ENCODE measurements around the gene HLCS.

HLCS gene

GRCh38 chr21:36735724-36736320 is 230.6 kb downstream of the HLCS start:
- no peak for DNase-seq

DNA sequence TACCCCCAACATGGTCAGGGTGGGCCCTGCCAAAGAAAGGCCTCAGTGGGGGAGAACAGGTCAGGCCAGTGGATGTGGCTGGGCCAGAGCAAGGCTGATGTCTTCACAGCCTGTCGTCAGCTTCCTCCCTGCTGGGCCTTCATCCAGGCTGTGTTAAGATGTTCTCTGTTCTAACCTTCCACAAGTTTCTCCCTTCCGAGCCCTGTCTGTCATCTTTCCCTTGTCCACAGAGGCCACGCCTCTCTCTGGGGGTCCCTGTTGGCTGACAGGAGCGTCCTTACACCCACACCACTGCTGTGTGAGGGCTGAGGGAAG is 231.3 kb downstream of the HLCS start:
- no peak for DNase-seq

GRCh38 chr21:36734367-36735200 is 231.9 kb downstream of the HLCS start:
- no peak for DNase-seq

DNA sequence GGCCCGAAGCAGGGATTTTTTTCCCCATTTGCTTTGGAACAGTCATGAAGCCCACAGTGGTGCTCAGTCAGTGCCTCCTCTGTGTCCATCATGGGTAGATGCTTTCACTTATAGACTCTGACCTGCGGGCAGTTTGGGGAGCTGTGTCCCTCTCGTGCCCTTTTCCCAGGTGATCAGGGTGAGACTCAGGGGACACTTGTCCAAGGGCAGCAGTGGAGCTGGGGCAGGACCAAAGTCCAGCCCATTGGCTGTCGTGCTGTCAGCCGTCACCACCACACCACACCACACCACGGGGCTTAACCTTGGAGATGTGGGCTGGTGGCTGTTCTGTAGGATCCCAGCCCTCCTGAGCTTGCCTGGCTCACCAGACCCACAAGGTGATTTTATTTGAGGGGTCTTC is 232.6 kb downstream of the HLCS start:
- no peak for DNase-seq

DNA sequence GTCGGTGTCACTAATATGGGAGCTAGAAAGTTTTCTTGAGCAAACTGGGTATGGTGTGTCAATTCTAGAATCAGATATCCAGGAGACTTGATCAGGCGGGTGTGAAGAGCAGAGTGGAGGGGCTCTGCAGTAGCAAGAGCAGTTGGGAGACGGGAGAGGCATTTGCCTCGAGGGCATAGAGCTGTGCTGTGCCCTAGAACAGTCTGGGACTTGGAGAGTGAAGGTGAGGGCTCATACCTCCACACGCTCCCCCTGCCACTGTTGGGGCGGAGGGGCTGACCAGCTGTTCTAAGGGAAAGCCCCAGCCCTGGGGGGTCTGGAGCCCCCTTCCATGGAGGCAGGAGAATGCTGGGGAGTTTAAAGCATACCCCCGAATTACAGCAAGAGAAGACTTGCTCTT is 233.7 kb downstream of the HLCS start:
- no peak for DNase-seq

- DNase-seq, result no peak
Observed at GRCh38 chr21:36732217-36732616, 234.3 kb downstream of the HLCS start.

DNA sequence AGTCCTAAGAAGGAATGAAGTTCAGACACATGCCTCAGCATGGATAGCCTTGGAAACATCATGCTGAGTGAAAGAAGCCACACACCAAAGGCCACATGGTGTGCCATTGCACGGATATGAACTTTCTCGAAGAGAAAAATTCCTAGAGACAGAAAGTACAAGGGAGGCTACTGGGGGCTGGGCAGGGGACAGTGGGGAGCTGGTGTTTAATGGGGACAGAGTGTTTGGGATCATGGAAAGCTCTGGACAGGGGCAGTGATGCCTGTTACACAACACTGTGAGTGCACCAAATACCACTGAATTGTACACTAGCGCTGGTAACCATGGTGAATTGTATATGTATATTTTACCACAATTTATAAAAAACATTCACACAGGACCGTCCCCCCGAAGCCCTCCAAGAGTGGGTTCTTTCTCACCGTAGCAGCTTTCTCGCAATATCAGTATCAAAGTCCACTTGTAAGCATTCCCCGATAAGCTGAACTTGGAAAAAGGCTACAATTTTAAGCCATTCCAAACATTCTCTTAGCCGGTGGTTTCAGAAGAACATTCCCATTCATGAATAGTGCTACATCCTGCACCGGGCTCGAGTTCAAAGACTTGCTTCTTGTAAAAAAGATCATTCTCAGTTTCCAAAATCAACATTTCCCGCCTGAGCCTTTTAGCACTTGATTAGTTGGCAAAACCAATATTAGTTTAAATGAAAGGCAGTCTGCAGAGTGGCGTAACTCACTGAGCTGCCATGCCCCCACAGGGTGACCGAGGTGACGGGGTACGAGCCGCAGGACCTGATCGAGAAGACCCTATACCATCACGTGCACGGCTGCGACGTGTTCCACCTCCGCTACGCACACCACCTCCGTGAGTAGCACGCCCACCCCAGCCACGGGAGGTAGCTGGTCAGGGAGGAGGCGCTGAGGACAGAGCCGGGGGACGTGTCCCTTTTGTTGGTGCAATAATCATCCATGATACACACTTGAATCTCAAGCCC is 235.9 kb downstream of the HLCS start:
- DNase-seq, result no peak

GRCh38 chr21:36729310-36729970 is 237.0 kb downstream of the HLCS start:
- DNase-seq, result no peak

DNA sequence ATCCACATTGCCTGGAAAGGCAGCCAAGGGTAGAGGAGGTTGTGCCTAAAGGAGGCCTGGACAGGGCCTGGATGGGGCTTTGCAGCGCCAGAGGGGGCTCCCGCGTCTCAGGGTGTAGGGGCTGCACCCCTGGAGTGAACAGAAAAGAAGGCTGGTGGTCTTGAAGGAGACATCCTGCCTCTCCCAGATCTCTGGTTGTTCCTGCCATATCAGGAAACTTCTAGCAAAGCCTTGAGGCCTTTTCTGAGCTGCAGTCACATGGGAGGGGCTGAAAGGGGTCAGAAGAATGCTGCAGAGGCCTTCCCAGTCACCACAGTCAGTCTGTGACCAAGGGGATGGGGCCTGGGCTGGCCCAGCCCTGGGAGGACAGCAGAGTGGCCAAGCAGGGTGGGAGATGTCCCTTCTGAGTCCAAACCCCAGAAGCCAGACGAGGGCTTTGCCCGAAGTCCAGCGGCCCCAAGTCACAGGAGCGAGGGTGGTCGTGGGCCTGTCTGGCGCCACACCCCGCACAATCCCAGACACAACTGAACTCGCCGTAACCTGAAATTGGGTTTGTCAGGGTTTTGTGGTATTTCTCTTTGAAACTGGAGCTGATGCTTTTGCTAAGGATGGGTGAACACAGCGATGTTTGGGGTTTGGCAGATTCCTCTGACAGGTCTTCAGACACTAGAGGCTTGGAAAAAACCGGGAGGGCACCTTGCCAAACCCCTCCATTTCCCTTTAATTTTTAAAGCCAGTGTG is 237.9 kb downstream of the HLCS start:
- DNase-seq, result no peak

GRCh38 chr21:36727866-36728265 is 238.6 kb downstream of the HLCS start:
- DNase-seq, result no peak

DNA sequence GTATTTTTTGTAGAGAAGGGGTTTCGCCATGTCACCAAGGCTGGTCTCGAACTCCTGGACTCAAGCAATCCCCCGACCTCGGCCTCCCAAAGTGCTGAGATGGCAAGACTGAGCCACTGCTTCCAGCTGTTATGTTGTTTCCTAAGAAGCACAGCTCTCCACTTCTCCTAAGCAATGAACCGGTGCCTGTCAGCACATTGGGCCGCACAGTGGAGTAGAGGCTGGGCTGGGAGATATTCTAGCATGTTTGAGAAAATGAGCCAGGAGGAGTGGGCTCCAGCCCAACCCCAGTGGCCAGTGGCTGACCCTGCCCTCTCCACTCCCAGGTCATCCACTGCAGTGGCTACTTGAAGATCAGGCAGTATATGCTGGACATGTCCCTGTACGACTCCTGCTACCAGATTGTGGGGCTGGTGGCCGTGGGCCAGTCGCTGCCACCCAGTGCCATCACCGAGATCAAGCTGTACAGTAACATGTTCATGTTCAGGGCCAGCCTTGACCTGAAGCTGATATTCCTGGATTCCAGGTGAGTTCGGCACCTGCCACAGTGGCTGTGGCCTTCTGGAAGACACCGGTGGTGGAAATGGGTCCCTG is 240.6 kb downstream of the HLCS start:
- no peak for DNase-seq

DNA sequence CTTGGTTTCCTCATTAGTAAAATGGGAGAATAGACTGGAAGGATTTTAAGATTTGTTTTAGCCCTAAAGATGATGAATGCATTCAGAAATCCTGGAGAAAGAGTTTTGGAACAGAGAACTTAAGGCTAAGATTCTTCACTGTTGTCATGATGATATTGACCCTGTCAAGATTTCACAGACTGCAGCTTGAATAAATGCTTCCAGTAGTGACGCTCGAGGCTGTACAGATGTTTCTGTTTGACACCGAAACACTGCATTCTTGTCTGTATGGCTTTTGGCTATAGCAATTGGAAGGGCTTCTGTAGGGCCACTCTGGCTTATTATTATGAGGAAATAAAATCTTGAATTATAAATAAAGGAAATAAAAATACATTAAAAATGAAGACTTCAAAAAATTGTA is 241.8 kb downstream of the HLCS start:
- no peak for DNase-seq

DNA sequence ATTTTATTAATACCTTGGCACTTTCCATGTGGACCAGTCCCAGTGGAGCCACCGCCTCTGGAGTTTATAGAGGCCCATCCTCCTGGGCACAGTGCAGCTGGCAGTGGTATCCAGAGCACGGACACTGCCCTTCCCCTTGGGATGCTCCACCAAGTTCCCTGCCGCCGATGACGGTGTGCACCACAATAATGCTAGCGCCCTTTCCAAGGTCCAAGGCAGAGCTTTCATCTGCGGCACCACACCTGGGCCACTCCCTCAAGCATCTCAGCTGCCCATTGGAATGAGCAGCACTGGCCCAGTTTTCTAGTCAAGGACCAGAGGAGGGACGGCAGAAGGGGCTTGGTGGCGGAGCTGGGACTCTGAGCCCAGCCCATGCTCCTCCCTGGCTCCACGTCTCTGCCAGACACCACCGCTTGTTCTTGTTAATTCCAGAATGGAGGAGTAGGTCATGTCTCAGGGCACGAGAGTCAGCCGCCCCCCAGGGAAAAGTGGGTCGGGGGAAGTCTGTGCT is 243.0 kb downstream of the HLCS start:
- no peak for DNase-seq

DNA sequence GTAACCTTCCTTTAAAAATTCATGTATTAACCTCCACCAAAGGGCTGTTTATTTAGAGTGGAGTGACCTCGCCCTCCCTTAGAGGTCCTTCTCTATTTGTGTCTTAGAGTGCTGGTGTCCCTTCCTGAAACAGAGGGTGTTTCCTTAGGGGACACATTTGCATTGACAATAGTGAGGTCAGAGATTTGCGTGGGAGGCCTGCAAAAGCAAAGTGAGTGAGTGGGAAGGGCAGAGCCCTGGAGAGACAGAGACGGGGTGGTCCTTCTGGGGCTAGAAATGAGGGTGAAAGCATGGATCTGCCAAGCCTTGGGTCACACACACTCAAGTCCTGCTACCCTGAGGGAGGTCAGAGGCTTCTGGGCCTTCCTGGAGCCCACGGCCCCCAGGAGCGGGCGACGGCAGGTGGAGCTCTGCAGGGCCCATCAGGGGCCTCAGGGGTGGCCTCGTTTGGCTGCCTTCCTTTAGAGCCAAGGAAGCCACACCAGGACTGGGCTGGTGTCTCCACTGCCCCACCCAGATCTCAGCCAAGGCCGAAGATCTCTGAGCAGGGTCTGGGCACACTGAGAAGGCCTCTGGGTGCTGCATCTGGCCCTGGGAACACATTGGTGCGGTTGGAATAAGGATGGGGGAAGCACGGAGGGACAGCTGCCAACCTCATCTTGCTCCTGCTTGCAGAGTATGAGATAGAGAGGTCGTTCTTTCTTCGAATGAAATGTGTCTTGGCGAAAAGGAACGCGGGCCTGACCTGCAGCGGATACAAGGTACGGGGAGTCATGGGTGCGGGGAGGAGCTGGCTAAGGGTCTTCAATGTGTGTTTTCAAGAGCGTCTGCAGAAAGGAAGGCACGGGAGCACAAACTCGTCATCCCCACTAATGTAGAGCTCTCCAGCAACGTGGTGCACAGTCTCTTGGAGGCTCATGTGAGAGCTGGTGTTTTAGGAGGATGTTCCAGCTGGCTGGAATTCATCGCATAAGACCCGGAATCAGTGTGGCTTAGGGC is 243.8 kb downstream of the HLCS start:
- no peak for DNase-seq

- DNase-seq, result no peak
Observed at GRCh38 chr21:36721817-36722216, 244.7 kb downstream of the HLCS start.

DNA sequence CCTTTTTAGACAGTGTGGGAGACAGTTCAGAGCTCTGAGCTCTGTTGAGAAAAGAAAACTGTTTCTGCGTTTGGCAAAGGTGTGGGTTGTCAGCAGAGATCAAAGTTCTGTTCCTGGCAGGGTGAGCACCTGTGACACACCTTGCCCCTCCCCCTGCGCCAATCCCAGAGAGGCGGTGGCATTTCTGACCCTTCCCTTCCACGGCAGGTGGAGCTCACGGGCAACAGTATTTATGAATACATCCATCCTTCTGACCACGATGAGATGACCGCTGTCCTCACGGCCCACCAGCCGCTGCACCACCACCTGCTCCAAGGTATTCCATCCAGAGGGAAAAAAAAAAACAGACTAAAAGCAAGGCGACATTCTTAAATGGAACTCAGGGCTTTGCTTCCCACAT is 246.9 kb downstream of the HLCS start:
- DNase-seq, result no peak

DNA sequence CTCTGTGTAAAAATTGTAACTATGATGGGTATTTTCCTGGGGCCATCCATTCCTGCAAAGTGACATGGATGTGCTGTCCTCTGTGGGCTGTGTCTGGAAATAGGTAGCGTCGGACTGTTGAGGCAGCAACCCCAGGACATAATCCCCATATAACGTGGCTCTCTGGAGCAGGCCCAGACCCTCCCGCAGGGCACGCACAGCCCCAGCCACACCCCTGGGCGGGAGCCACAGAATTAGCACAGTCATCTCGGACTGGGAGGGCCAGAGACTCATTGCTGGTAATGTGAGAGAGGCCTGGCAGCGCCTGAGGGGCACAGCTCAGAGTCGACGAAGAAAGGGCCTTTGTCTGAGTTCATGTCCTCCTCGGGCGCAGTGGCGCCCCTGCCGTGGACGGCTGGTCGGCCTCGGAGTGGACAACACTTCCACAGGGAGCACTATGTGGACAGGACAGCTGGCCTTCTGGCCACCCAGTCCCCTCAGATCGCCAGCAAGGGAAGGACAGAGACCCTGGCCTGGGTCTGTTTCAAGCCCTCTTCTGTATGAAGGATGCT is 247.4 kb downstream of the HLCS start:
- DNase-seq, result no peak

DNA sequence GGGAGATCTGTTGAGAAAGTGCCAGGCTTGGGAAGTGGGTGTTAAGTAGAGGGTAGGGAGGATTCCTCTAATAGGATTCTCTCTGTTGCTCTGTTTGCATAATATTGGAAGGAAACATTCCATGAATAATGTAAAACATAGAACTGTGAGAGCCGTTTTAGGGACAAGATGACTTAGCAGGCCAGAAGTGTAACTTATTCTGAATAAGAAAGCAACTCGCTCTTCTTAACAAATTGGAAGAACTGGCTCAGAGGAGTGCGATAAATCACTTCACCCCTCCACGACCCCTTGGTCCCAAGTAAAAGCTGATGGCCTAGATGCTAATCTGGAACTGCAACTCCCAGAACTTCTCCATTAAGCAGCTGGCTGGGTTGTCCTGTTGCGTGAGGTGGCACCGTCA is 248.5 kb downstream of the HLCS start:
- DNase-seq, result no peak

GRCh38 chr21:36716836-36717235 is 249.6 kb downstream of the HLCS start:
- DNase-seq, result no peak

DNA sequence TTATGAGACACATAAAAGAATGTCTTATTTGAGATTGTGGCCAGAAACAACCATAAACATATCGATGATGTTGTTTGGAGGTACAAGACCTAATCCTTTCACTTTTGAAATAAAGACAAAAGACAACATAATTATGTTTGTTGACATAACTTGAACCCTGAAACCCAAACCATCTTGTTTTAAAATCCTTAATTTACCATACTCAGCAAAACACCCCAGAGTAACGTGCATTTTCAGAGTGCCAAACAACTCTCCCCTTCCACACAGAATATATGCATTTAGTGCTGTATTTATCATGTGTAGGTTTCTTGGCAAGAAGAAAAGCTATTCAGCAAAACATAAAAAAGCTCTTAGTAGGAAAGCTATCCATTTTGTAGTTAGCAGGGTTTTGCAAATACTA is 250.1 kb downstream of the HLCS start:
- DNase-seq, result no peak
